GM18517 (cell line): ENCODE measurements around the gene ARHGAP26.

Experiments
- ATAC-seq: cut with Tn5 transposase; IDR thresholded peaks from one replicate; pipeline ENCODE4 v1.9.1; 2021; ENCODE audit warnings: mild to moderate bottlenecking, moderate library complexity; ENCODE audit not compliant: unreplicated experiment

Gene ARHGAP26

GRCh38 chr5:142846406-142846805 is 76.2 kb downstream of the ARHGAP26 start:
- ATAC-seq = peak; percentile 27

- ATAC-seq = no peak
These were observed 78.0 kb downstream of the ARHGAP26 start for GRCh38 chr5:142847898-142848790.

- ATAC-seq = no peak
These were observed 79.3 kb downstream of the ARHGAP26 start for GRCh38 chr5:142849466-142849865.

- no peak for ATAC-seq
These were observed 79.7 kb downstream of the ARHGAP26 start for GRCh38 chr5:142849880-142850279.

- no peak for ATAC-seq
These were observed 81.6 kb downstream of the ARHGAP26 start for GRCh38 chr5:142851731-142852130.

GRCh38 chr5:142852416-142853198 is 82.4 kb downstream of the ARHGAP26 start:
- ATAC-seq = no peak

- ATAC-seq = no peak
These were observed 83.5 kb downstream of the ARHGAP26 start for GRCh38 chr5:142853682-142854081.

GRCh38 chr5:142856269-142856782 is 86.1 kb downstream of the ARHGAP26 start:
- no peak for ATAC-seq

- ATAC-seq = no peak
These were observed 87.2 kb downstream of the ARHGAP26 start for GRCh38 chr5:142857405-142857804.

- ATAC-seq = no peak
These were observed 88.9 kb downstream of the ARHGAP26 start for GRCh38 chr5:142859037-142859436.

GRCh38 chr5:142860270-142860669 is 90.1 kb downstream of the ARHGAP26 start:
- ATAC-seq = no peak

GRCh38 chr5:142861011-142861410 is 90.8 kb downstream of the ARHGAP26 start:
- no peak for ATAC-seq

- ATAC-seq = no peak
These were observed 92.4 kb downstream of the ARHGAP26 start for GRCh38 chr5:142862594-142862993.

- no peak for ATAC-seq
These were observed 93.7 kb downstream of the ARHGAP26 start for GRCh38 chr5:142863856-142864255.

GRCh38 chr5:142864290-142865260 is 94.4 kb downstream of the ARHGAP26 start:
- ATAC-seq = no peak

GRCh38 chr5:142865631-142866030 is 95.5 kb downstream of the ARHGAP26 start:
- ATAC-seq = no peak

- peak; percentile 85 for ATAC-seq
These were observed 96.5 kb downstream of the ARHGAP26 start for GRCh38 chr5:142866563-142867275.

- ATAC-seq = no peak
These were observed 99.7 kb downstream of the ARHGAP26 start for GRCh38 chr5:142869886-142870285.

- ATAC-seq = no peak
These were observed 100.6 kb downstream of the ARHGAP26 start for GRCh38 chr5:142870532-142871362.
